Measurements from ENCODE around the gene TMEM236. TPM values are rescaled to one million over a fixed set of nuclear protein-coding genes. Genes with fewer than 3 reads are reported as not detected.

TMEM236 gene
- total and polyA plus RNA-seq, 2 experiments from 2014 or later = 0.20 TPM; not detected in 1

DNA sequence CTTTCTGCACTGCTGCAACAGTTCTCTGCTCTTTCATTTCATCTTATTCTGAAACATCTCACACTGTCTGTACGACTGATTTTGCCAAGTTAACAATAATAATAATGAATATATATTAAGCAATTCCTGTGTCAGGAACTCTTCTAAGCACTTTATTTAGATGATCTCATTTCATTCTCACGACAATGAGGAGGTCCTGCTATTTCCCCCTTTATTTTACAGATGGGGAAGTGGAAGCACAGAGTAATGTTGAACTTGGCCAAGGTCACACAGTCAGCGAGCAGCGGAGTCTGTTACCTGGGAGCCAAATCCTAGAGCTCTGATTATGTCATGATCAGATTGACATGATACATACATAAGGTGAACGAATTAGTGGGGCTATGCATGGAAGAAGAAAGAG, 63.0 kb downstream of the TMEM236 start:
- no peaks in the 10 kb centered on the region for H3K4me1 ChIP-seq (ENCODE audit: low read depth)
- TF ChIP-seq, protein P1, sequence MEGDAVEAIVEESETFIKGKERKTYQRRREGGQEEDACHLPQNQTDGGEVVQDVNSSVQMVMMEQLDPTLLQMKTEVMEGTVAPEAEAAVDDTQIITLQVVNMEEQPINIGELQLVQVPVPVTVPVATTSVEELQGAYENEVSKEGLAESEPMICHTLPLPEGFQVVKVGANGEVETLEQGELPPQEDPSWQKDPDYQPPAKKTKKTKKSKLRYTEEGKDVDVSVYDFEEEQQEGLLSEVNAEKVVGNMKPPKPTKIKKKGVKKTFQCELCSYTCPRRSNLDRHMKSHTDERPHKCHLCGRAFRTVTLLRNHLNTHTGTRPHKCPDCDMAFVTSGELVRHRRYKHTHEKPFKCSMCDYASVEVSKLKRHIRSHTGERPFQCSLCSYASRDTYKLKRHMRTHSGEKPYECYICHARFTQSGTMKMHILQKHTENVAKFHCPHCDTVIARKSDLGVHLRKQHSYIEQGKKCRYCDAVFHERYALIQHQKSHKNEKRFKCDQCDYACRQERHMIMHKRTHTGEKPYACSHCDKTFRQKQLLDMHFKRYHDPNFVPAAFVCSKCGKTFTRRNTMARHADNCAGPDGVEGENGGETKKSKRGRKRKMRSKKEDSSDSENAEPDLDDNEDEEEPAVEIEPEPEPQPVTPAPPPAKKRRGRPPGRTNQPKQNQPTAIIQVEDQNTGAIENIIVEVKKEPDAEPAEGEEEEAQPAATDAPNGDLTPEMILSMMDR (IDR thresholded peaks at IDR 0.05; ENCODE audit: low read depth, low read length) = no peak
- no peaks in the 10 kb centered on the region for H3K27me3 ChIP-seq
- no peak overlapping the region for H3K4me3 ChIP-seq
- H3K27ac ChIP-seq = no peak overlapping the region
- no peaks in the 10 kb centered on the region for H3K36me3 ChIP-seq
- H3K9me3 ChIP-seq (ENCODE audit: low read depth) = no peaks in the 10 kb centered on the region
- DNase-seq (ENCODE audit: low read depth in 1 of 2, low spot score in 1 of 2) = no peak

DNA sequence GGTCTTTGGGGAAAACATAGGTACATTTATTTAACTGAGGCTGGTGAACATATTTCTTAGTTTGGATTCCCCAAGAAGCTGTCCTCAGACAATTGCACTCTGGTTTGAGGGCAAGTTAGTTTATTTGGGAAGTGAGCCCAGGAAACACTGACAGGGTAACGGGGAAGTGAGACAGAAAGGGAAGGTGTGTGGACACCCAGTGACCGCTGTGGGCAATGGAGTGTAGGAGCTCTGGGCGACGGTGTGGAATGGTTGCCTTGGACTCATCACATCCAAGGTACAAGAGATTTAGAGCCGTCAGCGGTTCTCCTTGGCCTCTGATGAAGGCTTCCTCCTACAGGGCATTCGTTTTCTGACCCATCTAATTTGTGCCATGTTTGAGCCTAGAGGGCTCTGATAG, 64.2 kb downstream of the TMEM236 start:
- Histone ChIP-seq H3K4me3 (no peak overlapping the region), H3K27ac (no peak overlapping the region), H3K4me1 (ENCODE audit: low read depth) (no peaks in the 10 kb centered on the region), H3K36me3 (no peaks in the 10 kb centered on the region), H3K27me3 (no peaks in the 10 kb centered on the region), H3K9me3 (ENCODE audit: low read depth) (no peaks in the 10 kb centered on the region)
- DNase-seq (ENCODE audit: low read depth in 1 of 2, low spot score in 1 of 2) = no peak
- TF ChIP-seq, protein P1 (IDR thresholded peaks at IDR 0.05; ENCODE audit: low read depth, low read length) = no peak

DNA sequence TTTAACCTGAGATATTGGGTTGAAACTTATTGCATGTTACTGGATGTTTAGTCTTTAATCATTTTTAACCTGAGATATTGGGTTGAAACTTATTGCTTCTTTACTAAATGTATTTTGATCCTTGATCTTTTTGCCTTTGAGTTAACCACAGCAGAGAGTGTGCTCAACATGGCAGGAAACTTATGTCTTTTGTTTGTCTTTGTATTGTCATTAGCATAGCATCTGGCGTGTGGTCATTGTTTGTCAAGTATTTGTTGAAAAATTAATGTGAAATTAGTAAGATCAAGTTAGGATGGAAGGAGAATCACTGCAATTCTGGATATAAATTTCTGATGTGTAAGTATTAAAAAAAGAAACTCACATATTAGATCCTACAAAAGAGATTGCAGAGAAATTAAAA, 65.3 kb downstream of the TMEM236 start:
- Histone ChIP-seq H3K27ac (no peak overlapping the region), H3K4me3 (no peak overlapping the region), H3K9me3 (ENCODE audit: low read depth) (no peaks in the 10 kb centered on the region), H3K36me3 (no peaks in the 10 kb centered on the region), H3K27me3 (no peaks in the 10 kb centered on the region), H3K4me1 (ENCODE audit: low read depth) (no peaks in the 10 kb centered on the region)
- no peak for DNase-seq (ENCODE audit: low read depth in 1 of 2, low spot score in 1 of 2)
- TF ChIP-seq, protein P1 (IDR thresholded peaks at IDR 0.05; ENCODE audit: low read depth, low read length) = no peak

DNA sequence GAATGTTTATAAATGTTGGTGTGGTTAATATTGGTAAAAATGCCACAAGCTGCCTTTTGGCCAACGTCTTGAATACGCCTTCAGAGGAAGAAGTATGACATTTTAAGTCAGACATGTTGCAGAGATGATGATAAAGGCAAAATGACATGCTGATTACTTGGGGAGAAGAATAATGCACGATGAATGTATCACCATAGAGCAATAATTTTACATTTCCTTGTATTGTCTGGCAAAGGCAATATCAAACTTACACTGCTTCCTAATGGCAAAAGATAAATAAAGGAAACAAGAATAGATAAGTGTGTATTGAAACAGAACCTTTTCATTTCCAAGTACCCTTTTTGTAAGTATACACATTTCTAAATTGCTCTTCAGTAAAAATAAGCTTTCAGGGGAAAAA, 65.8 kb downstream of the TMEM236 start:
- Histone ChIP-seq H3K4me3 (no peak overlapping the region), H3K36me3 (no peaks in the 10 kb centered on the region), H3K9me3 (ENCODE audit: low read depth) (no peaks in the 10 kb centered on the region), H3K4me1 (ENCODE audit: low read depth) (no peaks in the 10 kb centered on the region), H3K27me3 (no peaks in the 10 kb centered on the region), H3K27ac (no peak overlapping the region)
- TF ChIP-seq, protein P1 (IDR thresholded peaks at IDR 0.05; ENCODE audit: low read depth, low read length) = no peak
- DNase-seq (ENCODE audit: low read depth in 1 of 2, low spot score in 1 of 2) = no peak

DNA sequence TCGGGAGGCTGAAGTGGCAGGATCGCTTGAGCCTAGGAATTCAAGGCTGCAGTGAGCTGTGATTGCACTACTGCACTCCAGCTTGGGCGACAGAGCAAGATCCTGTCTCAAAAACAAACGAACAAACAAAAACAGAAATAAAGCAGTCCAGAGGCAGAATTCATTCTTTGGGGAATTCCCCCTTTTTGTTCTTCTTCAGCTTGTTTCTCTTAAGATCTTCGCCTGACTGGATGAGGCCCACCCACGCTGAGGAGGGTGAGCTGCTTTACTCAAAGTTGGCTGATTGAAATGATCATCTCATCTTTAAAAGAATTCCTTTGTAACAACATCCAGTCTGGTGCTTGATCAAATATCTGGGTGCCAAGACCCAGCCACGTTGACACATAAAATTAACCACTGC, 67.8 kb downstream of the TMEM236 start:
- Histone ChIP-seq H3K4me3 (no peak overlapping the region), H3K36me3 (no peaks in the 10 kb centered on the region), H3K4me1 (ENCODE audit: low read depth) (no peaks in the 10 kb centered on the region), H3K27ac (no peak overlapping the region), H3K27me3 (no peaks in the 10 kb centered on the region), H3K9me3 (ENCODE audit: low read depth) (no peaks in the 10 kb centered on the region)
- TF ChIP-seq, protein P1 (IDR thresholded peaks at IDR 0.05; ENCODE audit: low read depth, low read length) = no peak
- DNase-seq (ENCODE audit: low read depth in 1 of 2, low spot score in 1 of 2) = no peak

DNA sequence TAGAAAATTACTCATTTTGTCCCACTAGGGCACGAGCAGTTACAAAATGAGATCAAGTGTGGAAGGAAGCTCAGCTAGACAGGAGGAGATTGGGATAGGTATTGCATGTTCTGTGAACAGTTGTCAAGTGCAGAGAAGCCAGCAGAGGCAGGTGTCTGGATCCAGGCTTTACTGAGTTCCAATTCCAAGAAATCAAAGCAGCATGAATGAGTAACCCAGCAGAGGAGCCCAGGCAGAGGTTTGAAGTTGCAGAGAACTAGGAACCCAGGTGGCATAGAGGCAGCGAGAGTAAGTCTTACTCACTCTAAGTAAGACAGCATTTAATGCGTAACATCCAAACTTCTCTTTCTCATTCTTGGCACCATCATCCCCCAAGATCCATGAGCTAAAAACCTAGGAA, 68.9 kb downstream of the TMEM236 start:
- Histone ChIP-seq H3K27ac (no peak overlapping the region), H3K27me3 (no peaks in the 10 kb centered on the region), H3K4me3 (no peak overlapping the region), H3K4me1 (ENCODE audit: low read depth) (no peaks in the 10 kb centered on the region), H3K9me3 (ENCODE audit: low read depth) (no peaks in the 10 kb centered on the region), H3K36me3 (no peaks in the 10 kb centered on the region)
- no peak for DNase-seq (ENCODE audit: low read depth in 1 of 2, low spot score in 1 of 2)
- TF ChIP-seq, protein P1 (IDR thresholded peaks at IDR 0.05; ENCODE audit: low read depth, low read length) = no peak
